Aorta (tissue), 5 donors: ENCODE data around the gene PDZD8. TPM values are rescaled to one million over a fixed set of nuclear protein-coding genes. Genes with fewer than 3 reads are reported as not detected.

ENCODE experiments used
- ATAC-seq: fragments of 200-7000 bp; cut with Tn5 transposase; one replicate; pipeline ENCODE4 v1.9.1; 2022; ENCODE audit warnings: moderate library complexity; ENCODE audit not compliant: low FRiP score
- DNase-seq, 2 donors: peaks; one replicate each; pipeline ENCODE4 v3.0.0-alpha.2; 2020
- H3K27ac ChIP-seq, 2 donors: one replicate each; pipeline ENCODE4 v1.5.1; 2013; ENCODE audit warnings: low read length in 2 of 2, mild to moderate bottlenecking in 2 of 2, moderate library complexity in 2 of 2, control low read depth in 1 of 2, inconsistent platforms in 1 of 2, low read depth in 1 of 2
- H3K27me3 ChIP-seq, 2 donors: one replicate each; pipeline ENCODE4 v1.6.1; 2013; ENCODE audit warnings: control low read depth in 1 of 2, low read length in 1 of 2, mild to moderate bottlenecking in 1 of 2, moderate library complexity in 1 of 2; ENCODE audit not compliant: insufficient read depth in 2 of 2, control insufficient read depth in 1 of 2
- H3K36me3 ChIP-seq, 2 donors: one replicate each; pipeline ENCODE4 v1.6.1; 2013; ENCODE audit warnings: control low read depth in 1 of 2, low read length in 1 of 2, mild to moderate bottlenecking in 1 of 2; ENCODE audit not compliant: insufficient read depth in 2 of 2, control insufficient read depth in 1 of 2
- H3K4me1 ChIP-seq, 2 donors: one replicate each; pipeline ENCODE4 v1.6.1; 2013; ENCODE audit warnings: low read length in 2 of 2, control low read depth in 1 of 2, mild to moderate bottlenecking in 1 of 2, moderate library complexity in 1 of 2; ENCODE audit not compliant: insufficient read depth in 2 of 2, control insufficient read depth in 1 of 2
- H3K4me3 ChIP-seq, 2 donors: one replicate each; pipeline ENCODE4 v1.5.1; 2013; ENCODE audit warnings: low read length in 2 of 2, control low read depth in 1 of 2, mild to moderate bottlenecking in 1 of 2
- H3K9me3 ChIP-seq: one replicate; pipeline ENCODE4 v1.6.1; 2013; ENCODE audit warnings: mild to moderate bottlenecking, low read length; ENCODE audit not compliant: control insufficient read depth
- WGBS, 2 donors: extraction: QIAGEN DNeasy Blood & Tissue Kit; methylation state at CpG; one replicate each; pipeline ENCODE4 v1.1.7; 2013; 5-methylcytosine and 5-hydroxymethylcytosine counted together
- intact Hi-C, 2 donors: fragments of 100-400 bp; cut with DNase I; formaldehyde crosslinking; loops; one replicate each; pipeline versions ENCODE4 v1.14.2 to v1.15.0; 2022
- polyA plus RNA-seq, 2 donors: library from polyadenylated mRNA; stranded (reverse); fragments of 200-250 nt; gene quantifications; one replicate each; pipeline ENCODE4 v1.2.3, GENCODE V29; 2013
- total RNA-seq, 2 donors: library from RNA; stranded (reverse); fragmentation: NEBNext Ultra II Directional; extraction: Animal tissue kit (Norgen Biotek cat#: 25700); gene quantifications; one replicate each; pipeline ENCODE4 v1.2.1, GENCODE V29; 2021
- donor health status: healthy with polysubstance abuse.
- donor health status: Bipolar disorder and iron deficiency.
- donor health status: DM: no; HTN: no; CAD: no.
- donor health status: DM: no; HTN: no; CAD: no.
- donor health status: DM: yes; HTN: yes; CAD: no.

PDZD8 gene
- total and polyA plus RNA-seq, 4 donors, result 4.5 to 36.0 (median 20.4) TPM

- Histone ChIP-seq H3K9me3 (no peaks in the 10 kb centered on the region), H3K27ac (no peak overlapping the region), H3K36me3 (no peaks in the 10 kb centered on the region), H3K27me3 (no peaks in the 10 kb centered on the region), H3K4me1 (no peaks in the 10 kb centered on the region), H3K4me3 (no peak overlapping the region)
- intact Hi-C loops, result no loop called here
- no peak for DNase-seq
- 90 to 91% methylated on average over 2 of the region's 2 CpGs for WGBS, 2 donors
- ATAC-seq, result no peak
Observed at GRCh38 chr10:117277675-117278074, 97.6 kb downstream of the PDZD8 start.

GRCh38 chr10:117275121-117275520 lies 100.1 kb downstream of the PDZD8 start:
- no peaks in the 10 kb centered on the region for H3K27me3 ChIP-seq
- 66% methylated on average over 3 of the region's 3 CpGs for WGBS, 2 donors
- H3K4me3 ChIP-seq, result no peak overlapping the region
- no peak for DNase-seq
- ATAC-seq, result no peak
- H3K27ac ChIP-seq, result no peak overlapping the region
- H3K9me3 ChIP-seq, result no peaks in the 10 kb centered on the region
- no peaks in the 10 kb centered on the region for H3K4me1 ChIP-seq
- H3K36me3 ChIP-seq, result no peaks in the 10 kb centered on the region
- intact Hi-C loops, result no loop called here

- DNase-seq (no peak), ATAC-seq (no peak)
- WGBS, 2 donors, result 92 to 95% methylated on average over 5 of the region's 5 CpGs
- H3K36me3 ChIP-seq, result no peaks in the 10 kb centered on the region
- no peaks in the 10 kb centered on the region for H3K27me3 ChIP-seq
- no peak overlapping the region for H3K4me3 ChIP-seq
- intact Hi-C loops, result no loop called here
- H3K9me3 ChIP-seq, result no peaks in the 10 kb centered on the region
- no peaks in the 10 kb centered on the region for H3K4me1 ChIP-seq
- no peak overlapping the region for H3K27ac ChIP-seq
Observed at GRCh38 chr10:117274509-117274908, 100.7 kb downstream of the PDZD8 start.

- no peak for DNase-seq
- Histone ChIP-seq H3K36me3 (no peaks in the 10 kb centered on the region), H3K27ac (no peak overlapping the region), H3K27me3 (no peaks in the 10 kb centered on the region), H3K4me3 (no peak overlapping the region), H3K4me1 (no peaks in the 10 kb centered on the region), H3K9me3 (no peaks in the 10 kb centered on the region)
- 94 to 96% methylated on average over 3 of the region's 3 CpGs for WGBS, 2 donors
- no peak for ATAC-seq
- intact Hi-C loops, result no loop called here
Observed at GRCh38 chr10:117273980-117274379, 101.3 kb downstream of the PDZD8 start.

- ATAC-seq, result no peak
- intact Hi-C loops, result no loop called here
- H3K27me3 ChIP-seq, result no peaks in the 10 kb centered on the region
Observed at GRCh38 chr10:117272195-117273076, 102.8 kb downstream of the PDZD8 start.

GRCh38 chr10:117271427-117271826 lies 103.8 kb downstream of the PDZD8 start:
- H3K4me1 ChIP-seq, result no peaks in the 10 kb centered on the region
- WGBS, 2 donors, result 75 to 85% methylated on average over 3 of the region's 3 CpGs
- H3K27ac ChIP-seq, result no peak overlapping the region
- intact Hi-C loops, result no loop called here
- ATAC-seq (no peak), DNase-seq (no peak)
- no peaks in the 10 kb centered on the region for H3K27me3 ChIP-seq
- H3K4me3 ChIP-seq, result no peak overlapping the region
- no peaks in the 10 kb centered on the region for H3K9me3 ChIP-seq
- H3K36me3 ChIP-seq, result no peaks in the 10 kb centered on the region

More at GRCh38 chr10:117272195-117273076, 102.8 kb downstream of the PDZD8 start:
- Histone ChIP-seq H3K27ac (no peak overlapping the region), H3K36me3 (no peaks in the 10 kb centered on the region), H3K9me3 (no peaks in the 10 kb centered on the region), H3K4me1 (no peaks in the 10 kb centered on the region), H3K4me3 (no peak overlapping the region)
- DNase-seq, result peak in 1 of 2 donors; percentile 70
- 68% methylated on average over 13 of the region's 13 CpGs for WGBS, 2 donors

- H3K27ac ChIP-seq, result no peak overlapping the region
- intact Hi-C loops, result no loop called here
- no peak for ATAC-seq
- H3K27me3 ChIP-seq, result no peaks in the 10 kb centered on the region
- H3K9me3 ChIP-seq, result no peaks in the 10 kb centered on the region
- DNase-seq, result no peak
- H3K4me3 ChIP-seq, result no peak overlapping the region
- no peaks in the 10 kb centered on the region for H3K4me1 ChIP-seq
- H3K36me3 ChIP-seq, result no peaks in the 10 kb centered on the region
- WGBS, 2 donors, result 96% methylated on average over 2 of the region's 2 CpGs
Observed at GRCh38 chr10:117268907-117269306, 106.3 kb downstream of the PDZD8 start.

- H3K4me3 ChIP-seq, result no peak overlapping the region
- H3K36me3 ChIP-seq, result no peaks in the 10 kb centered on the region
- ATAC-seq (no peak), DNase-seq (peak in 1 of 2 donors; percentile 32)
- no peak overlapping the region for H3K27ac ChIP-seq
- 89 to 90% methylated on average over 4 of the region's 4 CpGs for WGBS, 2 donors
- no peaks in the 10 kb centered on the region for H3K4me1 ChIP-seq
- intact Hi-C loops, result no loop called here
- no peaks in the 10 kb centered on the region for H3K27me3 ChIP-seq
- no peaks in the 10 kb centered on the region for H3K9me3 ChIP-seq
Observed at GRCh38 chr10:117268258-117268657, 107.0 kb downstream of the PDZD8 start.

GRCh38 chr10:117266812-117267211 lies 108.4 kb downstream of the PDZD8 start:
- whole genome bisulfite sequencing, 2 donors, result 56 to 57% methylated on average over 2 of the region's 2 CpGs
- H3K4me3 ChIP-seq, result no peak overlapping the region
- no peaks in the 10 kb centered on the region for H3K36me3 ChIP-seq
- no peaks in the 10 kb centered on the region for H3K27me3 ChIP-seq
- no peaks in the 10 kb centered on the region for H3K4me1 ChIP-seq
- no peak overlapping the region for H3K27ac ChIP-seq
- ATAC-seq, result no peak
- no peaks in the 10 kb centered on the region for H3K9me3 ChIP-seq
- intact Hi-C loops, result no loop called here
- DNase-seq, result no peak
